Measurements from ENCODE around the gene CAPZA1.

Gene CAPZA1

DNA sequence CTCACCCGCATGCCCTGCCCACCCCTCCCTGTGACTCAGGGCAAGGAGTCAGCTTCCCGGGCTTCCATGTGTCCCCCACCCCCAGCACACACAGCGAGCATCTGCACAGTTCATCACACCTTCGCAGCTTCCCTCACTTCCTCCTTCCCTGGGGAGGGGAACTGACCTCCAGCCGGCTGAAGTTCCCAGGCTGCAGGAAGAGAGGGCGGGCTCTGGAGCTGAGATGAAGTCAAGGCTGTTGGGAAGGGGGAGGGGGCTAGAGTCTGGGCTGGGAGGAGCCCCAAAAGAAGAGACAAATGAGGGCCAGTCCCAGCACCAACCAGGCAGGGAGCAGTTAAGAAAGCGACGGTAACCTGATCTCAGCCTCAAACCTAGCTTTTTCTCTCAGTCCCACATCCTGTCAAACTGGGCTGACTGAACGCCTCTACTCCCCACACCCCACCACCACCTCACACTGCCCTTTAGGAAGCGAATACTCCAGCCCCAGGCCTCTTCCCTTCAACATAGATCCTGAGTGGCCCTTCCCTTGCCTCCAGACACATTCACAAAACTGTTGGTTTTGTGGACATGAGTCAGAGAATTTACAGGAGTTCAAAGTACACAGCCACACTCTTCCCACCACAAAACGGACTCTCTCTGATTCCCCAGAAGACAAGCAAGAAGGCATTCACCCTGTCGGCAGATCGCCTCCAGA lies 85.4 kb downstream of the CAPZA1 start:
- peaks cover 17% of the 10 kb centered on the region for H3K79me2 ChIP-seq (ENCODE audit: insufficient read depth, low read depth)
- H3K4me1 ChIP-seq (ENCODE audit: low read depth, poor library complexity, severe bottlenecking), result peaks cover 32% of the 10 kb centered on the region
- peak overlapping the region; percentile 14 for H3K4me3 ChIP-seq (IDR thresholded peaks at IDR 0.05; ENCODE audit: insufficient read depth, low read depth, low read length)

GRCh38 chr1:112706505-112707220 lies 87.0 kb downstream of the CAPZA1 start, which contains the start of gene RHOC:
Gene RHOC, minus strand, starts transcription at chr1:112707127. Its CDS starts 3,328 bp downstream, at chr1:112703799.
- Histone ChIP-seq H3K9ac (peak within 1 kb of the TSS; percentile 57; the same call in 1 of the 2 replicates), H2AFZ (ENCODE audit: low read depth) (peak within 1 kb of the TSS; percentile 41), H3K27me3 (ENCODE audit: insufficient read depth, low read depth) (no peaks in the 10 kb centered on the region), H3K4me2 (peak within 1 kb of the TSS; percentile 92), H3K4me1 (ENCODE audit: low read depth, poor library complexity, severe bottlenecking) (peaks cover 18% of the 10 kb centered on the region), H3K79me2 (ENCODE audit: insufficient read depth, low read depth) (peaks cover 17% of the 10 kb centered on the region), H3K4me3 (IDR thresholded peaks at IDR 0.05; ENCODE audit: insufficient read depth, low read depth, low read length) (no peak within 1 kb of the TSS), H4K20me1 (ENCODE audit: insufficient read depth) (no peaks in the 10 kb centered on the region), H3K36me3 (ENCODE audit: insufficient read depth) (no peaks in the 10 kb centered on the region), H3K27ac (peak within 1 kb of the TSS; percentile 68; the same call in 1 of the 2 replicates)
- TF ChIP-seq, protein P1, sequence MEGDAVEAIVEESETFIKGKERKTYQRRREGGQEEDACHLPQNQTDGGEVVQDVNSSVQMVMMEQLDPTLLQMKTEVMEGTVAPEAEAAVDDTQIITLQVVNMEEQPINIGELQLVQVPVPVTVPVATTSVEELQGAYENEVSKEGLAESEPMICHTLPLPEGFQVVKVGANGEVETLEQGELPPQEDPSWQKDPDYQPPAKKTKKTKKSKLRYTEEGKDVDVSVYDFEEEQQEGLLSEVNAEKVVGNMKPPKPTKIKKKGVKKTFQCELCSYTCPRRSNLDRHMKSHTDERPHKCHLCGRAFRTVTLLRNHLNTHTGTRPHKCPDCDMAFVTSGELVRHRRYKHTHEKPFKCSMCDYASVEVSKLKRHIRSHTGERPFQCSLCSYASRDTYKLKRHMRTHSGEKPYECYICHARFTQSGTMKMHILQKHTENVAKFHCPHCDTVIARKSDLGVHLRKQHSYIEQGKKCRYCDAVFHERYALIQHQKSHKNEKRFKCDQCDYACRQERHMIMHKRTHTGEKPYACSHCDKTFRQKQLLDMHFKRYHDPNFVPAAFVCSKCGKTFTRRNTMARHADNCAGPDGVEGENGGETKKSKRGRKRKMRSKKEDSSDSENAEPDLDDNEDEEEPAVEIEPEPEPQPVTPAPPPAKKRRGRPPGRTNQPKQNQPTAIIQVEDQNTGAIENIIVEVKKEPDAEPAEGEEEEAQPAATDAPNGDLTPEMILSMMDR (conservative IDR thresholded peaks at IDR 0.05; ENCODE audit: low read depth, low read length), result no peak

More for the DNA sequence above, 85.4 kb downstream of the CAPZA1 start:
- no peaks in the 10 kb centered on the region for H3K36me3 ChIP-seq (ENCODE audit: insufficient read depth)
- H3K27ac ChIP-seq, result peak overlapping the region; percentile 68
- 0 out of 2 replicates have a peak overlapping the region, but pooled peaks have one; percentile 30 for H2AFZ ChIP-seq (ENCODE audit: low read depth)
- H3K4me2 ChIP-seq, result peak overlapping the region; percentile 92
- no peaks in the 10 kb centered on the region for H4K20me1 ChIP-seq (ENCODE audit: insufficient read depth)
- H3K27me3 ChIP-seq (ENCODE audit: insufficient read depth, low read depth), result no peaks in the 10 kb centered on the region
- TF ChIP-seq, protein P1 (conservative IDR thresholded peaks at IDR 0.05; ENCODE audit: low read depth, low read length), result no peak
- peak overlapping the region; percentile 57; the same call in 1 of the 2 replicates for H3K9ac ChIP-seq

- H3K9ac ChIP-seq, result no peak overlapping the region; the same call in 1 of the 2 replicates
- TF ChIP-seq, protein P1 (conservative IDR thresholded peaks at IDR 0.05; ENCODE audit: low read depth, low read length), result peak; percentile 51
- peaks cover 10% of the 10 kb centered on the region for H3K4me1 ChIP-seq (ENCODE audit: low read depth, poor library complexity, severe bottlenecking)
- peak overlapping the region; percentile 48 for H3K4me2 ChIP-seq
- no peaks in the 10 kb centered on the region for H4K20me1 ChIP-seq (ENCODE audit: insufficient read depth)
- H3K27me3 ChIP-seq (ENCODE audit: insufficient read depth, low read depth), result no peaks in the 10 kb centered on the region
- H2AFZ ChIP-seq (ENCODE audit: low read depth), result peak overlapping the region; percentile 41
- no peak overlapping the region for H3K27ac ChIP-seq
- H3K79me2 ChIP-seq (ENCODE audit: insufficient read depth, low read depth), result peaks cover 17% of the 10 kb centered on the region
- H3K4me3 ChIP-seq (IDR thresholded peaks at IDR 0.05; ENCODE audit: insufficient read depth, low read depth, low read length), result no peak overlapping the region
- H3K36me3 ChIP-seq (ENCODE audit: insufficient read depth), result no peaks in the 10 kb centered on the region
Measured at GRCh38 chr1:112707221-112708001, 87.8 kb downstream of the CAPZA1 start.

- Histone ChIP-seq H3K79me2 (ENCODE audit: insufficient read depth, low read depth) (peaks cover 17% of the 10 kb centered on the region), H3K4me2 (peak overlapping the region; percentile 48; the same call in 1 of the 2 replicates), H3K36me3 (ENCODE audit: insufficient read depth) (no peaks in the 10 kb centered on the region), H3K9ac (no peak overlapping the region; the same call in 1 of the 2 replicates), H3K27ac (no peak overlapping the region), H2AFZ (ENCODE audit: low read depth) (peak overlapping the region; percentile 41; the same call in 1 of the 2 replicates), H3K4me3 (IDR thresholded peaks at IDR 0.05; ENCODE audit: insufficient read depth, low read depth, low read length) (no peak overlapping the region), H3K27me3 (ENCODE audit: insufficient read depth, low read depth) (no peaks in the 10 kb centered on the region), H4K20me1 (ENCODE audit: insufficient read depth) (no peaks in the 10 kb centered on the region), H3K4me1 (ENCODE audit: low read depth, poor library complexity, severe bottlenecking) (peaks cover 10% of the 10 kb centered on the region)
- TF ChIP-seq, protein P1 (conservative IDR thresholded peaks at IDR 0.05; ENCODE audit: low read depth, low read length), result no peak
Measured at GRCh38 chr1:112708002-112708448, 88.4 kb downstream of the CAPZA1 start.

Measured in KMS-11 (cell line).